ENCODE measurements around the gene PPP3R2. TPM values are rescaled to one million over a fixed set of nuclear protein-coding genes. Genes with fewer than 3 reads are reported as not detected.
"Not testable (repeated sequence)": the region's sequence is repeated elsewhere in the genome, so short reads cannot be mapped to it uniquely, and the experiment has no call there.

PPP3R2 gene
- total RNA-seq, 2 experiments from 2014 or later, result not detected

DNA sequence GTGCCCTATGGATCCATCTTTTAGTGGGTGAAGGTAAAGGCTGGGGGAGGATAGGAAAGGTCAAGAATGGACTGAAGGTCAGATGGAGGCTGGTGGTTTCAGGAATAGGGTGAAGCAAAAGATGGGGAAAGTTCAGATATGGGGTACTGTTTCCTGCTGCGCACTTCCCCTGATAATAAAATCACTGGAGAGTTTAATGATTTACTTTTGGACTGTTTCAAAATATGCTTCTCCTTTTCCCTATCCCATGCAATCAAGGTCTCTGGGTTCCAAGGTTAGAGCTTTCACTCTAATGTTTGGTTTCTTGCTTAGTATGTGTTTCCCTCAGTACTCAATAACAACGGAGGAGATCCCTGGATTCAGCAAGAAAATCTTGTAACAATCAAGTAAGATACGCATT is 10.8 kb upstream of the PPP3R2 start:
- Mint-ChIP-seq H3K36me3 (no peaks in the 10 kb centered on the region), H3K27me3 (peaks cover 21% of the 10 kb centered on the region), H3K9me3 (ENCODE audit: low read depth) (no peaks in the 10 kb centered on the region), H3K4me1 (no peaks in the 10 kb centered on the region), H3K4me3 (no peak overlapping the region), H3K27ac (no peak overlapping the region)
- CTCF ChIA-PET, result no interaction called here
- ATAC-seq, result no peak
- DNase-seq, result no peak

DNA sequence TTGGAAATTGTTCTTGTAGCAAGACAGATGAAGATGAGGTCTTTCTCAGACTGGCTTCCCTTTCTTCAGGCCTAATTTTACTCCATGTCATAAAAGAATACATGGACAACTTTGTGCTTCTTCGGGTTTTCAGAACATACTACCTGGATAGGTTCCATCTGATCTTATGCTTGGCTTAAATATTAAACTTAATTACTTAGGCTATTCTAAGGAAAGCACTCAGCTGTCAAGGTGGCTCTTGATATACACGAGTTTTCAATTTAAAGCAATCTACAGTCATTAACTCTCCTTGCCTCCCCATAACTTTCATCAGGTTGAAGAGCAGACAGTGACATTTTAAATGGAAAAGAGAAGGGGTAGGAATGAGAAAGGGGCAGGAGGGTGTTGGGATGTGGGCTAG is 9.5 kb upstream of the PPP3R2 start:
- CTCF ChIA-PET, result no interaction called here
- H3K4me3 Mint-ChIP-seq, result no peak overlapping the region
- no peaks in the 10 kb centered on the region for H3K9me3 Mint-ChIP-seq (ENCODE audit: low read depth)
- H3K36me3 Mint-ChIP-seq, result no peaks in the 10 kb centered on the region
- no peaks in the 10 kb centered on the region for H3K4me1 Mint-ChIP-seq
- H3K27me3 Mint-ChIP-seq, result peaks cover 25% of the 10 kb centered on the region
- no peak overlapping the region for H3K27ac Mint-ChIP-seq
- ATAC-seq, result no peak
- no peak for DNase-seq

DNA sequence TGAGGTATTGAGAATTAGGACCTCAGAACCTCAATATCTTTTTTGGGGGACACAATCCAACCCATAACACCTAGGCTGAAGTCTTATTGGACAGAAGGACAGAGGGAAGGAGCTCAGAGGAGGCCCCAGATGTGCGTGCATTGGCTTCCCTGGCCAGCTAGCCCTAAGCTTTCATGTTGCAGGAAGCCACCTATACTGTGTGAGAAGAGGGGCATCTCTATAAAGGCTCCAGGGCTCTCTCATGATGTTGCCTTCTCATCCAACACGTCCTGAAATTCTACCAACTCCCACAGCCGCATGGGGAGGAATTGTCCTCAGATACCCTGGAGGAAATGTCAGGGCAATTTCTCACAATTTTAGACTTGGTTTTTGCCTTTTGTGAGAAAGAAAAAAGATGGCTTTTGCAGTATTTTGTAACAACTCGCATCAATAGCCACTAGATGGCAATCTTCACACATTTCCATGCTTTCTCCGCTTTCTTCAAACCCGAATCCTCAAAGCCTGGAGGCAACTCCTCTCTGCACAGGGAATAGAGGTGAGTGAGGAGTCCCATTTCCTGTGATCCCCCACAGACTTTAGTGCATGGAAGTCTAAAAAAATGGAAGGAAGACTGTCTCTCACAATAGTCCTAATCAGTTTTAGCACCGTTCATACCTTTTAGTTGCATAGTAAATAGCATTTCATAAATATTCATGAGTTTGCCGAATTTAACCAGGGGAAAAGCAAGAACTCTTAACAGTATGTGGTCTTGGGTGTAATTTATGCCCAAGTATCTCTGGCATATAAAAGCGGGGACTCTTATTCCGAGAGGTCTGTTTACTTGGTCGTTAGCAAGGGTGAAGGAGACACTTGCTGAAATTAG is 7.4 kb upstream of the PPP3R2 start:
- no peak overlapping the region for H3K4me3 Mint-ChIP-seq
- H3K27ac Mint-ChIP-seq, result no peak overlapping the region
- H3K27me3 Mint-ChIP-seq, result peaks cover 22% of the 10 kb centered on the region
- DNase-seq, result no peak
- no peaks in the 10 kb centered on the region for H3K36me3 Mint-ChIP-seq
- H3K9me3 Mint-ChIP-seq (ENCODE audit: low read depth), result no peaks in the 10 kb centered on the region
- CTCF ChIA-PET, result interaction anchor here (0.8 to 1.6 kb wide), 2 partner anchors 10 to 110 kb away, joined by 3 read pairs; no protein-coding TSS in a partner anchor
- ATAC-seq, result no peak
- no peaks in the 10 kb centered on the region for H3K4me1 Mint-ChIP-seq

DNA sequence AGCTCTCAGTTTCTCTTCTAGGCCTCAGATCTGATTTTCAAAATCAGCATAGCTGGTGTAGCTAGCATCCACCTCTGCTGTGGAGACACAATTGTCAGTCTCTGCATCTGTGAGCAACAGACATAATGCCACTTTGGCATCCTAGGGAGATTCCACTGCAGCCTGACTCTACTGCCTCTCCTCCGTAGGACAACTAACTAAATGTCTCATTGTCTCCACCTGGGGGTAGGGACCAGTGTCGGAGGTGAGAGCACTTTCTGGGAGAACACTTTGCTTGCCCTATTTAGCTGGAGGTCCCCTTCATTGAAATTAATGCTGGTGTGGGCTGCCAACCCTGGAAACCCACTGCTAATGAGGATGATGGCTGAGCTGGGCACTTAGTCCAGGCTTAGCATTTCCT is 1.4 kb downstream of the PPP3R2 start:
- DNase-seq (no peak), ATAC-seq (no peak)
- no peak overlapping the region for H3K4me3 Mint-ChIP-seq
- H3K36me3 Mint-ChIP-seq, result no peaks in the 10 kb centered on the region
- no peaks in the 10 kb centered on the region for H3K4me1 Mint-ChIP-seq
- H3K27me3 Mint-ChIP-seq, result peaks cover 2% of the 10 kb centered on the region
- H3K27ac Mint-ChIP-seq, result no peak overlapping the region
- no peaks in the 10 kb centered on the region for H3K9me3 Mint-ChIP-seq (ENCODE audit: low read depth)
- CTCF ChIA-PET, result no interaction called here

DNA sequence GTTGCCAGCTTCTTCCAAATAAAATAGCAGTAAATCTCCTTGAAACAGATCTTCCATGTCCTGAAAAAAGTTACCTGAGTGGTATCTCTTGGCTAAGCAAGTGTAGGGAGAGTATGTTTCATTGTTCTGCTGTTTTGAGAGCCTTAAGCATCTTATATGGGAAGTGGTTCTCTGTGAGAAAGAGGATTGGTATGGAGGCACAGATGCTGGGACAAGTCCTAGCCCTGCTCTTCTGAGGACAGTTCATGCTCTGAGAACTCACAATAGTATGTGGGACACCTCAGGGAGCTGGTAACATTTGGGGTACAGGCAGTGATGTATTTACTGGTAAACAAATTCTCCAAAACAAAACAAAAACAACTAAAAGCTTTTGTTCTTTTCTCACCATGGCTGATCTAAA is 2.0 kb downstream of the PPP3R2 start:
- DNase-seq, result no peak
- H3K27me3 Mint-ChIP-seq, result peaks cover 2% of the 10 kb centered on the region
- CTCF ChIA-PET, result interaction anchor here (1.5 kb wide), 1 partner anchor 9 kb away, joined by 3 read pairs; no protein-coding TSS in a partner anchor

DNA sequence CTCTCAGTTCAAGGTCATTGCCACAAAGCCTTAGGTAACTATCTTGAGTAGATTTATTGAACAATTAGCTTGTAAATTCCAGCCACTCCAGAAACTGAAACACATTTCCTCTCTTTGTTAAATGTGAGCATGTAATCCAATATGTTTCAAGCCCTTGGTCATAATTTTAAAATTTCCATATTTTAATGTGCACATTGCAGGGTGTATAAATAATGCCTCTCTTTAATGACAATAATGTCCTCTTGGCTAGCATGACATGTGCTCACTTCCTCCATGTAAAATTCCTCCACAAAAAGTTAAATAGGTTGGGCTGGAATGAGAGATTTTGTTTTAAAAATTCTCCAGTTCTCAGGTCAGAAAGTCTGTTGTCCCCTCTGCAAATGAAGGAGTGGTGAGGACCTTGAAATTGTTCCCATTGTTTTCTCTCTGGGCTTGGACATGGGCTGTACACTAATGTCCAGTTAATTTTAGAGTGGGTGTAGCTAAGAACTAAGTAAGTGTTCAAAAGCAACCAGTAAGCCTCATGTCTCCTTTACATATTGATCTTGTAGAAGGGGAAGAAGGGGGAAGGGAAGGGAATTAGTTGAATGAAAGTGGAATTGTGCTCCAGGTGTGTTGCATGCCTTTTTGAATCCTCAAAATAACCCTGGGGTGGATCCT is 2.9 kb downstream of the PPP3R2 start:
- CTCF ChIA-PET, result interaction anchor here (1.5 kb wide), 1 partner anchor 10 kb away, joined by 3 read pairs; no protein-coding TSS in a partner anchor
- H3K36me3 Mint-ChIP-seq, result no peaks in the 10 kb centered on the region
- no peak for ATAC-seq
- H3K4me3 Mint-ChIP-seq, result no peak overlapping the region
- no peak for DNase-seq
- no peak overlapping the region for H3K27ac Mint-ChIP-seq
- H3K4me1 Mint-ChIP-seq, result peaks cover 3% of the 10 kb centered on the region
- H3K9me3 Mint-ChIP-seq (ENCODE audit: low read depth), result no peaks in the 10 kb centered on the region
- H3K27me3 Mint-ChIP-seq, result peaks cover 2% of the 10 kb centered on the region

More for the DNA sequence above, 2.0 kb downstream of the PPP3R2 start:
- Mint-ChIP-seq H3K9me3 (ENCODE audit: low read depth) (no peaks in the 10 kb centered on the region), H3K4me3 (no peak overlapping the region), H3K36me3 (no peaks in the 10 kb centered on the region), H3K27ac (no peak overlapping the region), H3K4me1 (no peaks in the 10 kb centered on the region)
- ATAC-seq, result no peak

GRCh38 chr9:101590901-101591300 is 3.9 kb downstream of the PPP3R2 start:
- ATAC-seq, result no peak
- no peak for DNase-seq
- Mint-ChIP-seq H3K27me3 (peaks cover 4% of the 10 kb centered on the region), H3K4me1 (peaks cover 13% of the 10 kb centered on the region), H3K4me3 (no peak overlapping the region), H3K36me3 (no peaks in the 10 kb centered on the region), H3K27ac (no peak overlapping the region), H3K9me3 (ENCODE audit: low read depth) (no peaks in the 10 kb centered on the region)
- CTCF ChIA-PET, result no interaction called here

DNA sequence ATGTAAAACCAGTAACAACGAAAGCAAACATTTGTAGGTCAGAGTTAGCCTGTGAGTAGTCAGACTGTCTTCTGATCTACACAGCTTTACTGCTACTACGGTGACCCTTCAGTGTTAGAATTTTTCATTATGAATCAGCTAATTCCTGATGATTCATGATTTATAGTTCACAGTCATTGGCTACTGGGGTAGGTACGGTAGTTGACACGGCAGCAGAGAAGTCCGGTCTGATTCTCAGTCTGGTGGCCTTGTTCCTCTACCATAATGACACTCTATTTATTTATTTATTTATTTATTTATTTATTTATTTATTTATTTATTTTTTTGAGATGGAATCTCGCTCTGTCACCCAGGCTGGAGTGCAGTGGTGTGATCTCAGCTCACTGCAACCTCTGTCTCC is 4.7 kb downstream of the PPP3R2 start:
- H3K27me3 Mint-ChIP-seq; DNase-seq; H3K36me3 Mint-ChIP-seq; CTCF ChIA-PET; H3K4me3 Mint-ChIP-seq; H3K9me3 Mint-ChIP-seq (ENCODE audit: low read depth); H3K27ac Mint-ChIP-seq: not testable (repeated sequence)
- ATAC-seq, result peak; percentile 15
- H3K4me1 Mint-ChIP-seq, result peaks cover 16% of the 10 kb centered on the region

- H3K27ac Mint-ChIP-seq, result no peak overlapping the region
- peaks cover 16% of the 10 kb centered on the region for H3K4me1 Mint-ChIP-seq
- peaks cover 3% of the 10 kb centered on the region for H3K36me3 Mint-ChIP-seq
- no peaks in the 10 kb centered on the region for H3K9me3 Mint-ChIP-seq (ENCODE audit: low read depth)
- no peak for DNase-seq
- ATAC-seq, result no peak
- peaks cover 2% of the 10 kb centered on the region for H3K27me3 Mint-ChIP-seq
- H3K4me3 Mint-ChIP-seq, result no peak overlapping the region
- CTCF ChIA-PET, result no interaction called here
Observed at GRCh38 chr9:101587332-101588043, 7.3 kb downstream of the PPP3R2 start.

- ATAC-seq (peak; percentile 94), DNase-seq (peak; percentile 59)
- Mint-ChIP-seq H3K27ac (no peak overlapping the region), H3K9me3 (ENCODE audit: low read depth) (no peaks in the 10 kb centered on the region), H3K36me3 (peaks cover 3% of the 10 kb centered on the region), H3K4me3 (no peak overlapping the region), H3K4me1 (peaks cover 16% of the 10 kb centered on the region), H3K27me3 (peaks cover 2% of the 10 kb centered on the region)
- CTCF ChIA-PET, result no interaction called here
Observed at GRCh38 chr9:101586651-101587050, 8.1 kb downstream of the PPP3R2 start.

DNA sequence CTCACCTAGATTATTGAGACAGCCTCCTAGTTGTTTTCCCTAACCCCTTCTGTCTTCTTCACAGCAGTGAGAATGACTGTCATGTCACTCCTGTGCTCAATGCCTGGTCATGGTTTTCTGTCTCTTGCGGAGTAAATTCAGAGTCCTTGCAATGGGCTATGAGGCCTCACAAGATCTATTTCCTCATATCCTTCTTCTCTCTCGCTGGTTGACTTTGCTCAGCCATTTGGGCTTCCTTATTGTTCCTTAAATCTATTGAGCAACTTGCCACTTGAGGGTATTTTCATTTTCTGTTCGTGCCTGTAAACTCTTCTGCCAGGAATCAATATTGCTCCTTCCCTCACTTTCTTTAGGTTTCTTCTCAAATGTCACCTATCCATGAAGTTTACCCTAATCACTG is 9.0 kb downstream of the PPP3R2 start:
- Mint-ChIP-seq H3K9me3 (ENCODE audit: low read depth) (no peaks in the 10 kb centered on the region), H3K27me3 (peaks cover 2% of the 10 kb centered on the region)

DNA sequence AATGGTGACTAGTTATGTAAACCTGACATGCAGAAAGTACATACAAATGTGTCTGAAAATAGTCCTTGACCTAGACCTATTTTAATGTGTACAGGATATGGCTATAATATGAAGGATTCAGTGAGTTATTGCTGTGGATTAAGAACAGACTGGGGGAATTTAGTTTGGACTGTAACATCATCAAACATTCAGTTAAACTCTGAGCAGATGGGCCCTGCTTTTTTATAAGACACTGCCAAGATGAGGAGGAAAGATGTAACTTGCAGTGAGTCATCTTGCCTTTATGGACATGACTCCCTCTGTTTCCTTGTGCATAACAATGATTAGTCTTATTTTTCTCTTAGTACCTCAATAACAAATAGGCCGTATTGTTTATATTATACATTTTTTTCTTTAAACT is 12.2 kb downstream of the PPP3R2 start:
- ATAC-seq (no peak), DNase-seq (no peak)
- no peaks in the 10 kb centered on the region for H3K9me3 Mint-ChIP-seq (ENCODE audit: low read depth)
- no peak overlapping the region for H3K4me3 Mint-ChIP-seq
- peaks cover 3% of the 10 kb centered on the region for H3K36me3 Mint-ChIP-seq
- peaks cover 2% of the 10 kb centered on the region for H3K27me3 Mint-ChIP-seq
- CTCF ChIA-PET, result no interaction called here
- H3K27ac Mint-ChIP-seq, result no peak overlapping the region
- H3K4me1 Mint-ChIP-seq, result peaks cover 16% of the 10 kb centered on the region

More for the DNA sequence above, 9.0 kb downstream of the PPP3R2 start:
- peaks cover 3% of the 10 kb centered on the region for H3K36me3 Mint-ChIP-seq
- H3K4me3 Mint-ChIP-seq, result no peak overlapping the region
- DNase-seq, result no peak
- CTCF ChIA-PET, result no interaction called here
- no peak overlapping the region for H3K27ac Mint-ChIP-seq
- peaks cover 16% of the 10 kb centered on the region for H3K4me1 Mint-ChIP-seq
- no peak for ATAC-seq

DNA sequence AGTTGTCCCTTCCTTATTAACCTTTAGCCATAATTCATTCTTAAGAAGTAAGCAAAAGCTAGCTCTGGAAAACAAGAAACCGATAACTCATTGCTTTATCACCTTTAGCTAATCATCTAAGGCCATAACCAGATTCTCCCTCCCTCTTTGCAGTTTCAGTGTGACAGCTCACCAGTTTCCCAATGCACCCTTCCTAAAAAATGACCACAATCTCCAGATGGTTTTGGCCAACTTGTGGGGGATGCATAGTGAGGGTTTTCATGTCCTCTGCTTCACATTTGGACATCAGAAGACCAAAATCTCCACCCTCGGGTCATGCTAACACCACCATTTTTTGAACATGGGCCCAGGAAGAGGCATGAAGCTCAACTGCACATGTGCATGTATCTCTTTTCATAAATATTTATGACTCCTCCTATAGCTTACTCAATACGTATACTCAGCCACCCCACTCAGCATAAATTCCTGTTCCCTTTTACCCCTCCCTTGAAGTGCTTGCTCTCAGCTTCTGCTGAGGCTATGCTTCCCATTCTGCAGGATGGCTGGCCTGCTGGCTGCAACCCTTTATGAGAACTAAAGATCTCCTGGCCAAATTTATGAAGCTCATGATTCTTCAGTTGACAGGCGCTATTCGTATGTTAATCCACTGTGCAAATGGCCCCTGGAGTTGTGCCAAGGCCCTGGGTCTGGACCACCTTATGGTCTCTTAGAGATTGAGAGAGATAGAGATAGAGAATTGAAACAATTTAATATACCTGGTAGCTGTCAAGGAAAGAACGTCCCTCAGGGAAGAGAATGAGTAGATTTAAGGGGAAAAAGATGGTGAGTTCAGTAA is 14.8 kb downstream of the PPP3R2 start:
- Mint-ChIP-seq H3K4me1 (no peaks in the 10 kb centered on the region), H3K27ac (no peak overlapping the region), H3K9me3 (ENCODE audit: low read depth) (no peaks in the 10 kb centered on the region), H3K4me3 (no peak overlapping the region), H3K36me3 (no peaks in the 10 kb centered on the region), H3K27me3 (no peaks in the 10 kb centered on the region)
- no peak for ATAC-seq
- no peak for DNase-seq
- CTCF ChIA-PET, result no interaction called here
